Hypothalamus (tissue), 51 donors: Measurements from ENCODE around the gene DMD.
A peak's percentile ranks its signal among the peaks of the same experiment; 100 is the strongest.

Experiments used
- DNase-seq, 51 donors: peaks; one replicate each; lab custom pipeline; 2025; lab: John Stamatoyannopoulos, UW

The DMD gene

GRCh38 chrX:33045882-33046281 lies 165.5 kb downstream of the DMD start:
- no peak for DNase-seq

GRCh38 chrX:33045245-33045644 lies 166.1 kb downstream of the DMD start:
- no peak for DNase-seq

DNA sequence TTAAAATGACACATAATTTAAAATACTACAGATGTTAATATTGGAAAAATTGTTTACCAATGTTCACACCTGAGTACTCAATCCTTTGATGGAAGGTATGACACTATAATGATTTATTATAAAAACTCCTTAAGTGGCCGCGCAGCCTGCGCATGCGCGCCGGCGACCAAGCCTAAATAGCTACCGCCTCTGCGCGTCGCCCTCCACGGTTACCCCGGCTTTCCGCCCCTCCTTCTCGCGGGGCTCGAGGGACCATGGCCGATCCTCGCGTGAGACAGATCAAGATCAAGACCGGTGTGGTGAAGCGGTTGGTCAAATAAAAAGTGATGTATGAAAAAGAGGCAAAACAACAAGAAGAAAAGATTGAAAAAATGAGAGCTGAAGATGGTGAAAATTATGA lies 170.2 kb downstream of the DMD start:
- no peak for DNase-seq

GRCh38 chrX:33032700-33033099 lies 178.6 kb downstream of the DMD start:
- no peak for DNase-seq

- no peak for DNase-seq
Observed at GRCh38 chrX:33014949-33015348, 196.4 kb downstream of the DMD start.

- no peak for DNase-seq
Observed at GRCh38 chrX:33014086-33014485, 197.3 kb downstream of the DMD start.

DNA sequence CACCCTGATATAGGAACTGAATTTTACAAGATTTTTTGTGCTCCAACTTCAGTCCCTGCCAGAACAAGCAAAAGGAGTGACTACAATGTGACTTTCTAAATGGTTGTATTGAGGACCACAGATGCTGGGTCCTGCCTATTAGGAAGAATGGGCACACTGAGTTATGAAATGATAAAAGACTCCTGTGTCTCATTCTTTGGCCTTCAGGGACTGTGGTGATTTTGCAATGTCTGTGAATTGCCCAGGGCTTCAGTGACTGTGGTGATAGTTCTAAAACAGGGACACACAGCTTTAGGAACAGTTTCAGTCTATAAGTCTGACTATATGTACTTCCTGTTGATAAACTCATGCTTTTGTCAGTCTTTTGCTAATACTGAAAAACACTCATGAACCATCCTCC lies 210.2 kb downstream of the DMD start:
- peak in 1 of 51 donors; percentile 1 for DNase-seq

GRCh38 chrX:32998776-32999175 lies 212.6 kb downstream of the DMD start:
- no peak for DNase-seq

GRCh38 chrX:32995427-32995826 lies 215.9 kb downstream of the DMD start:
- no peak for DNase-seq

DNA sequence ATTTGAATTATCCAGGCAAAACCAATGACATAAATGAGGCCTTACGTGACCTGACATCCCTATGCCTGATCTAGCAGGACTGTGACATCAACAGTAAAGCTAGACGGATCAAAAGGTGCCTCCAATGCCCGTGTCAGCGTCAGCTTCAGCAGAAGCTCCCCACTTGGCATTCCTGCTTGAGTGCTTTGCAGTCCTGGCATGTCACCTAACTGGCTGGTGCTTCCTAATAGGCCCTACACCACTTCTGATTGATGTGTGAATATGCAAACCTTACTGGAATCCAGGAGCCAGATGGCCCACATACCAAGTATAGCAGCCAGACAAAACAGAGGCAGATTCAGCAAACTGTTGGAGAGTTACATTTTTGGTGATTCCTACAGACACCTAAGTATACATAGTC lies 224.2 kb downstream of the DMD start:
- peak in 3 of 51 donors; percentile 0 to 5 (median 0) for DNase-seq

- DNase-seq: peak in 19 of 51 donors; percentile 0 to 26 (median 3)
Observed at GRCh38 chrX:32985544-32985943, 225.8 kb downstream of the DMD start.

GRCh38 chrX:32966821-32967355 lies 244.5 kb downstream of the DMD start:
- no peak for DNase-seq

GRCh38 chrX:32954125-32954524 lies 257.2 kb downstream of the DMD start:
- DNase-seq: no peak

GRCh38 chrX:32948130-32948529 lies 263.2 kb downstream of the DMD start:
- DNase-seq: no peak

- DNase-seq: no peak
Observed at GRCh38 chrX:32937043-32937442, 274.3 kb downstream of the DMD start.

DNA sequence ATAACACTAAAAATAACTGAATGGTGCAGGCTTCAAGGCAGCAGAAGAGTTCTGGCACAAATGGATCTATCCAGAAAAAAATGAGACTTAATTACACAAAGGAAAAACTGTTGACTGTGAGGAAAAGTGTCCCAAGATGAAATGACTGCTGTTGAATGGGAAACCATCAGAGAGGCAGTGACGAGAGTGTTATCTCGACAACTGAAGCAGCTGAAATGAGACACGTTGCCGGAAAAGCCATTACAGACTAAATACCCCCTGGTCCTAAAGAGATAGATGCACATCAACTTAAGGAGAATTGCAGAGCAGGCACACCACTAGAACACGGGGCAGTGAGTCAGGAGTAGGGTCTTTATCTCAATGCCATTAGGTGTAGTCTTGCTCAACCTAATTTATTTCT lies 277.8 kb downstream of the DMD start:
- no peak for DNase-seq

DNA sequence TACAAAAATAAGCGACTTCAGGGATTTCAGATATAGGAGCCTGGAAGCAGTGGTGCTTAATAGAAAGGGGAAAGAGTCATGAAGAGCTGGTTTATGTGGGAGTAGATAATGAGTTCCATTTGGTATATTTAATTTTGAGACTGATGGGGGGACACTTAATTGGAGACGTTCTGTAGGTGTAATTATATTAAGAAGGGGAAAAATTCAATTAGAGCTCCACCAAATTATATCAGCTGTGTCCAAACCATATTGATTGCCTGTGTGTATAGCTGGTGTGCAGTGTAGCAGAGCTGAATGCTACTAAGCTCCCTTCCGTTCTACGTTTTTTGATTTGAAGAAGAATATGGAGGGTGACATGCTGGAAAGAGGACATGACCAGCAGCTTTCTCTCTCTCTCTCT lies 282.3 kb downstream of the DMD start:
- DNase-seq: no peak

DNA sequence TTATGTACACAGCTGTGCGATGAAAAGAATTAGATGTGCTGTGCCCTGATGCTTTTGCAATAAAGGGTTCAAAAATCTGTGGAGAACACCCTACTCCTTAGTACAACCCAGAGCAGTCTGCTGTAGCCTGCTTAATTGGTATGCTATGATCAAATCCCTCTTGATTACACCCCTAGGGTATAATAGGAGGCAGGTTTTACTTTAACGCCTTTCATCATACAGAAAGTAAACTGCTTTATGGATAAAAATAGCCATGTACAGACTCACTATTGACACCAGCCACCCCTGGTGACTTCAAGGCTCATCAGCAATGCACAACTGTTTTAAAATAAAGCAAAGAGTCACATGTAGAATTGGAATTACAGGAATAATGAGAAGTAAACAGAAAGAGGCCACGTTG lies 315.3 kb downstream of the DMD start:
- DNase-seq: no peak

GRCh38 chrX:32894679-32895078 lies 316.7 kb downstream of the DMD start:
- no peak for DNase-seq

- no peak for DNase-seq
Observed at GRCh38 chrX:32893751-32894150, 317.6 kb downstream of the DMD start.

- DNase-seq: no peak
Observed at GRCh38 chrX:32877592-32877991, 333.8 kb downstream of the DMD start.

DNA sequence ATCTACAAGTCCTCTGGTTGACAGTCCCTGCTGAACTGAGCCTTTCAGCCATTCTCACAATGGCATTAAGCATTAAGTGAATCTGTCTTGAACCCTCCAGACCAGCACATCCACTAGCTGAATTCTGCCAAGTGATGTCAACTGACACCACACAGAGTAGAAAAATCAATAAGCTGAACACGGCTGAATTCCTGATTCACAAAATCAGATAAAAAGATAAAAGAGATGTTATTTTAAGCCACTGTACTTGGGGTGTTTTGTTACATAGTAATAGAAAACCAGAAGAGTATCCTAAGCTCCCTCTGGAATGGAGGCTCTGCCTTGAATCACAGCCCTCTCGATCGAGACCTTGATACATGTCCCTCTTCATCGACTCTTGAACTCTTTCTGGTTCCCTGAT lies 336.5 kb downstream of the DMD start:
- DNase-seq: no peak

DNA sequence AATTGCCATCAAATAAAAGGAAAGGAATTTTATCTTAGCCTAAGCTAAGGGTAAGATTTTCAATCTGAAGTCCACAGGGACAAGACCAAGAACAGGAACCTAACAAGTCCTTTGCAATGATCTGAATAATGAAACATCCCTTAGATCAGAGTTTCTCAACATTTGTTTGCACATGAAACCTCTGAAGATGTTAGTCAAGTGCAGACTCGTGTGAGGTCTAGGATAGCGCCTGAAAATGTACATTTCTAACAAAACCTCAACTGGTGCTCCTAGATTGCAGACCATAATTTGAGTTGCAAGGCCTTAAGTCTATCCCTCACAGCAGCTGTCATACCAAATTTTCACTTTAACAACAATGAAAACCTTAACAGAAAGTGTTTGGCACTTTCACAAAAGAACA lies 337.6 kb downstream of the DMD start:
- no peak for DNase-seq

GRCh38 chrX:32871636-32872035 lies 339.7 kb downstream of the DMD start:
- no peak for DNase-seq
